CMK (cell line): ENCODE measurements around the gene CHMP6.

Source experiments
- DNase-seq: peaks from one replicate; pipeline ENCODE4 v3.0.0-alpha.2; 2010; ENCODE audit warnings: low read depth

CHMP6 gene

DNA sequence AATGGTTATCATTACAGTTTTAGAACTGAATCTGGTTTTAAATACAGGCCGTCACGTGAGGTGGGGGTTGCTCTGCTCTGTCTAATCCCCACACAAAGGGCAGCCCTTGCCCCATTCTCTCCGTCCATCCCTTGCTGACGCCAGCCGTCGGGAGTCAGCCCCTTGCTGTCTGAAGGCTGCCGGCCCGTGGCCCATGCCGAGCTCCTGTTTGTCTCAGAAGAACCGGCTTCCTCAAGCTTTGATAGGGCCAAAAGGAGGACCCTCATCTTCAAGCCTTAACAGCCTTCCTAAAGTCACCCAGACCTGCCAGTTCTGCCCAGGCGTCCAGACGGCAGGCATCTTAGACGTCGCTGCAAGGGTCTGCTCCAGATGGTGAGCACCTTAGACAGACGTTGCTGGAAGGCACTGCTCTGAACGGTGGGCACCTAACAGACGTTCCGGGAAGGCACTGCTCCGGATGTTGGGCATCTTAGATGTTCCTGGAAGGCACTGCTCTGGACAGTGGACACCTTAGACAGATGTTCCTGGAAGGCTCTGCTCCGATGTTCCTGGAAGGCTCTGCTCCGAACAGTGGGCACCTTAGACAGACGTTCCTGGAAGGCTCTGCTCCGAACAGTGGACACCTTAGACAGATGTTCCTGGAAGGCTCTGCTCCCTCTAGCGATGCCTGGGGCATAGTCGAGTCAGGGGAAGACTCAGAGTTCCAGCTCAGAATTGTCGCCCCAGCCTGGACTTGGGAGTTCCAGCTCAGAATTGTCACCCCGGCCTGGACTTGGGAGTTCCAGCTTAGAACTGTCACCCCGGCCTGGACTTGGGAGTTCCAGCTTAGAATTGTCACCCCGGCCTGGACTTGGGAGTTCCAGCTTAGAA lies 35.1 kb upstream of the CHMP6 start:
- DNase-seq, result no peak

DNA sequence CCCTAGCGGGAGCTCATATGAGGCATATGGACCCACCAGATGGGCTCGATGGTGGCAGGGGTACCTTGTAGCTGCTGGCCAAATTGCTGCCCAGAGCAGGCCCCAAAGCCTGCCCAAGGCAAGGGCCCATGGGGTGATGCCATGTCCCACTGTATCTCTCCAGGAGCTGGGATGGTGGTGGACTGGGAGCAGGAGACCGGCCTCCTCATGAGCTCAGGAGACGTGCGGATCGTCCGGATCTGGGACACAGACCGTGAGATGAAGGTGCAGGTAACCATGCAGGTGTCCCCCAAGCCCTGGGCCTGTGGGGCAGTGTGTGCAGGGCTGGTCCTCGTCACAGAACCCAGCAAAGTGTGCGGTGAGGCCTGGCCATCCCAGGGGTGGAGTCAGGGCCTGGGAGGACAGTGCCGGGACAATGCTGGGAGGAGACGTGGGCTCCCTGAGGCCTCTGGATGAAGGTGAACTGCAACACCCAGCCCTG lies 34.1 kb upstream of the CHMP6 start:
- no peak for DNase-seq

DNA sequence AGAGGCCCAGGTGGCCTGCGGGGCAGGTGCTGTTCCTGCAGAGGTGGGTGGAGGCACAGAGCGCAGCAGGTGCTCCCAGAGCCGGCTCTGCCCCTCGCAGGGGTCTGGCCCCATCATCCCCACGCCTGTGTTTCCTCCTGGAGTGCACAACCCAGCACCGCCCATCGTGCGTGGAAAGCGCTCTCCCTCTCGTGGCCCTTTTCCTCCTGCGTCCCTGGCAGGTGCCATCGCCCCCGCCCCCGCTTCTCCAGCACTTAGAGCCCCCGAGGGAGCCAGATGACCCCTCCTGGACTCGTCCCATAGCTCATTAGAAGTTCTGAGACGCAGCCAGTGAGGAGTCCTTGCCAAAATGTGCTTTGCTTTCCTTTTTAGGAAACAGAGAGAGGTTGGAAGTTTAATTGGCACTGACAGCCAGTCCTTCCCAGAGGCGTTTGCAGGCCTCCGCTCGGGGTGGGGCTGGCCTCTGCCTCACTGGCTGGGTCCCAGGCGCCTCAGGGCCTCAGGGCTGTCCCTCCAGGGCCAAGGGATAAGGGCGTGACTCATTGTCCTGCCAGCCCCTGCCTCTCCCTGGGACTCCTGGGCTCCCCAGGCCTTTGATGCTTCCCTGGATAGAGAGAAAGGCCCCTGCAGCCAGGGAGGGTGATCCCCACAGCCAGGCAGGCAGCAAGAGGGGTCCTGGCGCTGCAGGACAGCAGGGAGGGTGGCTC lies 32.2 kb upstream of the CHMP6 start:
- DNase-seq, result no peak

DNA sequence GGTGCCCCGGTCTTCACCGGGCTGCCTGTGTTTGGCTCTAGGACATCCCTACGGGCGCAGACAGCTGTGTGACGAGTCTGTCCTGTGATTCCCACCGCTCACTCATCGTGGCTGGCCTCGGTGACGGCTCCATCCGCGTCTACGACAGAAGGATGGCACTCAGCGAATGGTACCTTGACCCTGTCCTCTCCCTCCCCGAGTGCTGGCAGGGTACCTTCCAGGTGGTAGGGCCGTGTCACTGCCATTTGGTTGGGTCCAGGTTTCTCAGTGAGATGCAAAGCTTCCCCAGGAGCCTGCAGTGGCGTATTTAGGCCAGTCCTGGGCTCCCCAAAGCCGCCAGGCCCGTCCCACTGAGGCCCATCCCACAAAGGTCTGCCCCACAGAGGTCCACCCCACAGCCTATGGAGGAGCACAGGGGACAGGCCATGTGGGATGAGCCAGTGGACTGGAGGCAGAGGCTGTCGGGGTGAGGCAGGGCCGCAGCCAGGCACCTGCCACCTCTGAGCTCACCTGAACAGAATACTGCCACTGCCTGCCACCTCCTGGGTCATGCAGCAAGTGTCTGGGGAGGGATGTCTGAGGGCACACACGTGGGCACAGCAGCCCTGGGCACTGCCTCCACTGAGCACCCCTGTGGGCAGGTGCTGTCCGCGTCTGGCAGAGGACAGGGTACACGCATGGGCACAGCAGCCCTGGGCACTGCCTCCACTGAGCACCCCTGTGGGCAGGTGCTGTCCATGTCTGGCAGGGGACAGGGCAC lies 31.4 kb upstream of the CHMP6 start:
- no peak for DNase-seq

DNA sequence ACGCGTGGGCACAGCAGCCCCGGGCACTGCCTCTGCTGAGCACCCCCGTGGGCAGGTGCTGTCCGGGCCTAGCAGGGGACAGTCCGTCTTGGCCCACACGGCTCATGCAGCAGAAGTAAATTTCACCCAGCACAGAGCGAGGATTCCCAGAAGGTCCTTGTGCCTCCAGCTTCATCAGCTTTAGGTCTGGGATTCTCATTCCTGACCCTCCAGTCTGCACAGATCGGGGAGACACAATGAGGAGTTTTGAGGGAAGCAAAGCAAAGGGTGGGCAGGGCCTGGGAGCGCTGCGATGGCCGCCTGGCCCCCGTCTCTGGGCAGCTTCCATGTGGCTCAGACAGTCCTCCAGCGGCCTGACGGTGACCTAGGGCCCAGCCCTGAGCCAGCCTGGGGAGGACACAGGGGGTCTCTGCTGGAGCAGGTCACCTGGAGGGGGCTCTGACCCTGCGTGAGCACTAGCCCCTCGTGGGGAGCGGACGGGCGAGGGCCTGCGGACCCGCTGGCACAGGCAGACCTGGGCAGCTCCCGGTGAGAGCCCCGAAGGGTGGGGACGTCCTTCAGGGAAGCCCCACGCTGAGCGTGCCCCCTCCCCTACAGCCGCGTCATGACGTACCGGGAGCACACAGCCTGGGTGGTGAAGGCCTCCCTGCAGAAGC lies 30.7 kb upstream of the CHMP6 start:
- DNase-seq, result no peak

DNA sequence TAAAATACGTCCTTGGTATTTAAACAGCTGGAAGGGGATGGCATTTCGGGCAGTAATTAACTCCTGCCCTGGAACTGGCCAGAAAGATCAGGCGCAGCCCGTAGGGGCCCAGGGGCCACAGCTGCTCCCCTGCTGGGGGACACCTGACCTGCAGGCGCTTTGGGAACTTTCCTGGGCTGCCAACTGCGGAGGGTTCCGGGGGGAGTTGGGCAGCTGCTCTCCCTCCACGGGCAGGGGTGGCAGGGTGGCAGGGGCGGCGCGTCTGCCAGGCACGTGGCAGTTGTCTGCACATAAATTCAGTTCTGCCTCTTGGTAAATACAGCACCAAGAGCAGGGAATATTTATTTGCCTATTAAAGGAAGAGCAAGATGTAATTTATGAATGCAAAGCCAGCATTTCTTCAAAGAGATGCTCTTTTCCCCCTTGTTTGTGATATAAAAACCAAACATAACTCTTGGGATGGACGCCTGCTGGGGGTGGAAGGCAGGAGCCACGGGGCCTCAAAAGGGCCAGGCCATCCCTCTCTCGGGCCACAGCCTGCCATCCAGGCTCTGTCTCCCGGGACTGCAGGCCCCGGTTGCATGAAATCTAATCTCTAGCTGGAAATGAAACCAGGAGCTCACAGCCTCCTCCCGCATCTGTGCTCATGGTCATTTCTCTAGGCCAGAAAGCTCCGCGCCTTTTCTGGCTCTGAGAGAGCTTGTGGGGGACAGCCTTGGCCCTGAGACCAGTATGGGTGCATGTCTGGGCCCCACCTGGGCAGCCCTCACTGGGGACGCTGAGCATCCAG lies 29.9 kb upstream of the CHMP6 start:
- no peak for DNase-seq

DNA sequence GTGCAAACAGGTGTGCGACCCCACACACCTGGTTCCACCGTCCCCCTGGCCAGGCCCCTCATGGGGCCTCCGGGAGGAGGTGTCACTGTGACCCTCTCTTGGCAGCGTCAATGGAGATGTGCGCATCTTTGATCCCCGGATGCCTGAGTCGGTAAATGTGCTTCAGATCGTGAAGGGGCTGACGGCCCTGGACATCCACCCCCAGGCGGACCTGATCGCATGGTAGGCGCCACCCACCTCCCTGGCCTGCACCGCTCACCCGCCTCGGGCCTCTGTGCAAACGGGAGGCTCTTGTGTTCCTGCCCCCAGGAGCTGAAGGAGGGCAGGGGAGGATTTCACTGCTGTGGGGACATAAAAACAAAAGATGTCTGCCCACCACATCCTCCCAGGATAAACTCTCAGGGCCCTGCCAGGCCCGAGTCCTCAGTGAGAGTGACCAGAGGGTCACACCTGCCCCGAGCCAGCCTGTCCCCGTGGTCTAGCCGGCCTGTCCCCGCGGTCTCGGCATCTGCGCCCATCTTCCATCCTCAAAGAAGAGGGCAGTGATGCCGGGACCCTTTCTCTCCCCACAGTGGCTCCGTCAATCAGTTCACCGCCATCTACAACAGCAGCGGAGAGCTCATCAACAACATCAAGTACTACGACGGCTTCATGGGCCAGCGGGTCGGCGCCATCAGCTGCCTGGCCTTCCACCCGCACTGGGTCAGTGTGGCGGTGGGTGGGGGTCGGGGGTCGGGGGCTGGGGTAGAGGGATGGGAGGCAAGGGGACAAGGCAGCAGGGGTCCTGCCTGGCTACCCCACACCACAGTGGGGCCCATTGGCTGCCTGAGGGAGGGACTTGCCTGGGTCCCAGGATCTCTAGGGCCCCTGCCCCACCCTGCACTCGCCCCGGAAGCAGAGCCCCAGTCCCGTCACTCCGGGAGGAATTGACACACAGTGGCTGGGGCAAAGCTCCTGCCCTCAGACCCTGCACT lies 29.0 kb upstream of the CHMP6 start:
- no peak for DNase-seq

DNA sequence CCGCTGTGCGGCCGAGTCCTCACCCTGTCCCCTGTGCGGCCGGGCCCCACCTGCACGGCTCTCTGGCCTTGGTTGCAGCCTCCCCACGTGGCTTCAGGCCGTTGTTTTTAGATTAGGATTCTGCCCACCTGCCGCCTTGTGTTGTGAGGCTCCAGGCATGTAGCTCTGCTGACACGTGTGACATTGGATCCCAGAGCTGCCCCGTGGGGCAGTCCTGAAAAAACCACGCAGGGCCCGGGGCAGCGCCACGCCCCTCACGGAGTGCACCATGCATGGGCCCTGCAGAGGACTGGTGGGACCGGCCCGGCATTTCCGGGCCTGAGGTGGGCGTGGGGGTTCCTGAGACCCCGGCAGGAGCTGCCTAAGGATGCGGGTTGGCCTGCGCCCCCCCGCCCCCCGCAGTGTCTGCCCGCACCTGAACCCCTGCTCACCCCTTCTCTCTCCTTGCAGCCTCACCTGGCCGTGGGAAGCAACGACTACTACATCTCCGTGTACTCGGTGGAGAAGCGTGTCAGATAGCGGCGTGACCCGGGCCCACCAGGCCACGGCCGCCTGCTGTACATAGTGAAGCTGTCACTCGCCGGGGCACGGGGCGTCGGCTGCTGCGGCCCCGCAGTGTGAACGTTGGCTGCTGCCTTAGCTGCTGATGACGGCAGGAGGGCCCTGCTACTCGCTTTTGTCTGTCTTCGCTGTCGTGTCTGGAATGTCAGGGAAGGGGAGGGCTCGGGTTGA lies 27.7 kb upstream of the CHMP6 start:
- no peak for DNase-seq

DNA sequence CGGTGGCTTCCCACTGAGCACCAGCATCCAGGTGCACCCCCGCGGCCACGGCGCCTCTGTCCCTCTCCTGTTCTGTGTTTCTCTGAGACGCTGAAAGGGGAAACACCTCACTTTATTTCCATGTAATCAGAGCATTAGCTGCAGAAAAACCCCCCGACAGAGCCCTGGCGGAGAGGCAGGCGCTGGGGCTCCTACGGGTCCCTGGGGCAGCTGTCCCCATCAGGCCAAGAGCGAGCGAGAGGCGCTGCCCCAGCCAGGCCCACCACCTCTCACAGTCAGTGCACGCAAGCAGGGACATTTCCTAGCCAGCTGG lies 27.1 kb upstream of the CHMP6 start:
- DNase-seq, result no peak

DNA sequence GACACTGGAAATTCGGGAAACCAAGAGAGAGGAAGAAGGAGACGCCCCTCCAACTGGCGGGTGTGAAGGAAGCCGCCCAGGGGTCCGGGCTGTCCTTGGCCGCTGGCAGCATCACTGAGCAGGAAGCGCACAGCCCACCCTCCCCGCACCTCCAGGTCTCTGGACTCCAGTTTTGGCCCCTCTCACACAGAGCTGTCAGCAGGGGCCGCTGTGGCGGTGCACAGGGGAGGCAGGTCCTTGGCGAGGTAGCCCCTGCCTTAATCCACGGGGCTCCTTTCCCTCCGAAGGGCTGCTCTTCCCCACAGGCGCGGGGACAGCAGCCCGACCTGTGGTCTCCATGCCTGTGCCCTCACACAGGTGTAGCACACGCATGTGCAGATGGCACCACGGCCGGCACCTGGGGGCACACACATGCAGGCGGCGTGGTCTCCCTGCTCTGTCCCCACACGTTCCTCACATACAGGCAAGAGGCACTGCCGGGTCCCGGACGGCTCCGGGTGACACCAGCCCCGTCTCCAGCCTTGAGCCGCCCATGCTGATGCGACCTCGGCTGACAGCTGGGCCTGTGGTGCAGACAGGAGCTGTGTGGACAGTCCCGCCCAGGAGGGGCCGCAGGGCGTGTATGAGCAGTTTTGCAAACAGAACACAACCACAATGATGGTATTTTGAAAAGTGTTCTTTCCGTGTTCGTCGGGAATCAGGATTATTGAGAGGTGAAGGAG lies 26.6 kb upstream of the CHMP6 start:
- DNase-seq, result no peak

DNA sequence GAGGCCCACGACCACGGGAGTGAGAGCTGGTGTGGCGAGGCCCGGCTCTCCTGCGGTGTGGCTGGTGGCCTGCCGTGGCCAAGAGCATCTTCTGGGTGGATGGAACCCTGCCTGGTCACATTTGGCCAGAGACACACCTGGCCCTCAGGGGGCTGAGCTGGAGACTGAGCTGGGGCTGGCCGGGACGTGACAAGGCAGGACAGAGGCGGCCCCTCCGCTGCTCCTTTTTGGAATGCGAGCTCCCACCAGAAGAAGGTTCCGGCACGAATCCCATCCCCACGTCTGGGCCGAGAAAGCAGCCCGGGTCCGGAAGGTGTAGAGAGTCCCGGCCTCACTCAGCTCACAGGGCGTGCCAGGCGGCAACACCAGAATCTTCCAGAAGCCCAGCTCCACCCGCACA lies 26.0 kb upstream of the CHMP6 start:
- no peak for DNase-seq

DNA sequence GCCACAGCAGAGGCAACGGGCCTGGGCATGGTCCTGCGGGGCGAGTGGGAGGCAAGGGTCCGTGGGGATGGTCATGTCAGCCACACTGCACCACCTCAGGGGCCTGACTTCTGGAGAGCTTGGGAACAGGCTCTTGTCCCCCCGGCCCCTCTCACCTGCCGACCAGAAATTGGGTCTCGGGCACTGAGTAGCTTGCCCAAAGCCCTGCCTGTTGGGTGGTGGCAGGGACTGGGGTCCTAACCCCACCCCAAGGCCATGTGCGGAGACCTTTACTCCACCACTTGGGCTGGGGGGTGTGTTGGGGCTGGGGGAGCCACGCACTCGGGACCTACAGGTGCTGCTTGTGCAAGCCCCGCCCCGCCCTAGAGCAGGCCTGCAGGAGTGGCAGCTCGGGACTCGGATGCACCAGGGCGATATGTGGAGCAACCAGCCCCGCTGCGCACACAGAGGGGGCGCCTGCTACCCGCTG lies 24.2 kb upstream of the CHMP6 start:
- DNase-seq, result no peak

DNA sequence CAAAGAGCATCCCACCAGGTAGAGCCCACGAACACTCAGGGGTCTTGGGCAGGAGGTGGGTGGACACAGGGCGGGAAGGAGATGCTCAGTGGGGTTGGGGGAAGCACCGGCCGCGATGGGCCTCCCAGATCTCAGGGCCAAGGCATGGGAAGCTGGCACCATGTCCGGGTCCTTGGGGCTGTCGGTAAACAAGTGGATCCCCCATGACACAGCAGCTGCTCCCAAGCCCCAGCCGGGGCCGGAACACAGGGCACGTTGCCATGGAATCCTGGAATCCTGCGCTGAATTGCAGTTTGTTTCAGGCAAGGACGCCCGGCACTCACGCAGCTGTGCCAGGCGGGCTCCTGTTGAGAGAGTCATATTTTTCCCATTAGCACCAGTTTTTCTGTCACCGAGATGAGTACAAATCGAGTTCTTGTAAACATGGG lies 23.0 kb upstream of the CHMP6 start:
- no peak for DNase-seq

DNA sequence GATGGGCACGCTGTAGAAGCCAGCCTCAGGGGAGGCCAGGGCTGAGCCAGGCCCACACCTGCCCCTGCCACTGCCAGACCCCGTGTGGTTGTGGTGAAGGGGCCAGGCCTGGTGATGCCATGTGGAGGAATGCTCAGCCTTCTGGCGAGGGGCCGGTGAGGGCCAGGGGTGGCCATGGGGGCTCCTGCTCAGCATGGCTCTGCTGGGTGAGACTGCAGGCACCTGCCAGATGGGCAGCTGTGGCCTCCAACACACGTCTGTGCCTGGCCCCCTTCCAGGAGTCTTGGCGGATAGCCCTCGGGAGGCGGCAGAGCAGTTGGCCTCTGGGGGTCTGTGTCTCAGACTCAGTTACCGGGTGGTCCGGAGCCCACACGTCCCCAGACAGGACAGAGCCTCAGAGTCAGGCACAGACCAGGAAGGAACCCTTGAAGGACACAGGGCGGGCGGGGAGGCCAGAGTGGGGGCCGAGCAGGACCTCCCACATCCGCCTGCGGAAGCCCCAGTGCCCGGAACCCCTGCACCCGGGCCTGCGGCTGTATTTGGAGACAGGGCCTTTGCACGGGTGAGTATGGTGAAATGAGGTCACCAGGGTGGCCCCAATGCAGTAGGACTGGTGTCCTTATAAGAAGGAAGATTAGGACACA lies 22.5 kb upstream of the CHMP6 start:
- DNase-seq, result peak; percentile 65

DNA sequence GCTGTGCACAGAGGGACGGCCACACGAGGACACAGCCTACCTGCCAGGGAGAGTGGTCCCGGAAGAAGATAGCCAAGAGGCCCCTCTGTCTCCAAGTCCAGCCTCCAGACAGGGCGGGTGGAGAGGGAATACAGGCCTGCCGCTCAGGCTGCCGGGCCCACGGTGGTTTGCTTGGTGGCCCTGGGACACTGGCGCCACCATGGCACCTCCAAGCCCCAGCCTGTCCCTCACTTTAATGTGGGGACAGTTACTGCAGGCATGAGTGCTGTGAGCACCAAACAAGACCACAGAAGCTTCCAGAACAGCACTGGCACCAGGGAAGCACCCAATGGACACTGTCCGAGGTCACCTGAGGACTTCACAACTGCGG lies 22.0 kb upstream of the CHMP6 start:
- DNase-seq, result no peak

DNA sequence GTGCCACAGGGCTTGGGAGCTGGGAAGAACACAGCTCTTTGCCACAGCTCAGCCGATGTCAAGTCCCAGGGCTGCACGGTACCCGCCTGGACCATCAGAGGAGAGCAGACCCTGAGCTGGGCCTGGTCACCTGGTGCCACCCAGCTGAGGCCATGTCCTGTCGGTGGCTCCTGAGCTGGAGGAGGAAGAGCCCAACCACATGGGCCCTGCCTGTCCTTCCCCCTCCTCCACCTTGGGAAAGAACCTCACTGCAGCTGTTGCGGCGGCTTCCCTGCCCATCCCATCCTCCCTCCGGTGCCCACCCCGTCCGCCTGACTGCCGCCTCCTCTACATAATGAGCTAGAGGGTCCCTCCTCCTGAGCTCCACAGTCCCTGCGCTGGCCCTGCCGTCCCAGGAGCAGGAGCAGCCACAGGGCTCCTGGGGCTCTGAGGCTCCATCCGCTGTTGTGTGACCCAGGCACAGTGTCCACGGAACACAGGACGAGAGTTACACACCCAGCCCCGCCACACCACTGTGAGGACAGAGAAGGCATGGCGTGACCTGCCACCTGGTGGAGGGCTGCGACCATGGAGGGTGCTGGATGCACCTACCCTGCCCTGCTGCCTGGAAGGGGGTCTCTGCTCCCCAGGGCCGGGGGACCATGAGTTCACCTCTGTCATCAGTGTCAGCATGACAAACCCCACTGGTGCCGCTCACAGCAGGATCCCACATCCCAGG lies 21.4 kb upstream of the CHMP6 start:
- no peak for DNase-seq
